Stimulated activated CD4-positive, alpha-beta T cell treated with anti-CD3 and anti-CD28 coated beads, Interleukin-1b, Interleukin-23, amount 100 ng/mL, for 1 hour (primary cell): Measurements from ENCODE around the gene AMACR.
A peak's percentile ranks its signal among the peaks of the same experiment; 100 is the strongest.

Experiments used
- DNase-seq, 2 donors: peaks; one replicate each; pipeline ENCODE4 v3.0.0-alpha.2; 2020; ENCODE audit warnings: low read depth in 2 of 2

The AMACR gene

GRCh38 chr5:34007621-34008600 lies at the start of gene AMACR:
AMACR (minus strand) TSS chr5:34008050; CDS start chr5:34008019, 31 bp downstream.
- peak; percentile 39 to 81 for DNase-seq

- no peak for DNase-seq
Observed at GRCh38 chr5:34057569-34057968, 49.7 kb upstream of the AMACR start.

DNA sequence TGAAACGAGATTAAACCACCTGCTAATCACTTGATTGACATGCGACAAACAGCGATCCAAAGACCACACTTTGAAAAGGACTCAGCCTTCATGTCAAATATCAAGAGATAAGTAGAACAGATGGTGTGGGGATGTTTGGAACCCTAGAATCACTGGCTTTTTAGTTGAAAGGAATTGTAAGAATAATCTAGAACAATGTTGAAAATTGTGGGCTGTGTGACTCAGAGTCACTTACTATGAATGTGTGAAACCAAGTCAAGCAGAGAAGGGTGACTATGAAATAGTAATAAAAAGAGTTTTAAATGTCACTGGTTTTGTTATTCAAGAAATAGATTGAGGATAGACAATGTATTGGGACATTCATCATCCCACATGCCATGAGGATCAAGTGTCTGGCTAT lies 49.3 kb upstream of the AMACR start:
- no peak for DNase-seq

GRCh38 chr5:34055667-34056066 lies 47.8 kb upstream of the AMACR start:
- no peak for DNase-seq

- no peak for DNase-seq
Observed at GRCh38 chr5:34054400-34054729, 46.5 kb upstream of the AMACR start.

GRCh38 chr5:34053571-34054399 lies 45.9 kb upstream of the AMACR start:
- DNase-seq: no peak

GRCh38 chr5:34053133-34053532 lies 45.3 kb upstream of the AMACR start:
- DNase-seq: no peak

- no peak for DNase-seq
Observed at GRCh38 chr5:34051374-34051980, 43.6 kb upstream of the AMACR start.

- no peak for DNase-seq
Observed at GRCh38 chr5:34047774-34048572, 40.1 kb upstream of the AMACR start.

- DNase-seq: no peak
Observed at GRCh38 chr5:34047143-34047542, 39.3 kb upstream of the AMACR start.

- DNase-seq: no peak
Observed at GRCh38 chr5:34045996-34046395, 38.1 kb upstream of the AMACR start.

DNA sequence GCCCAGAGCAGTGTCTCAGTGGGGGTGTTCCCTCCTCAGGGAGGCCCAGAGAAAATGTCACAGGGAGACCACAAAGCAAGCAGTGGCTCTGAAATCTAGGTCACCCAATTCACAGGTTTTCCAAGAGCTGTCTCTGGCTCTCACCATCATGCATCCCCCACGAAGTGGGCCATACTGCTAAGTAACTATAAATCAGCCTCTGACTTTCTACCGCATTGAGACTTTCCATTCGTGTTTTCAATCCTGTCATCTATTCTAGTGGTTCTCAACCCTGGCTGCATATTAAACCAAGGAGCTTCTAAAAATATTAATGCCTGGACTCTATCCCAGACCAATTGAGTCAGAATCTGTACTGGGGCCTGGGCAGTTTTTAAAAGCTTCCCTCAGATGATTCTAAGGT lies 37.2 kb upstream of the AMACR start:
- DNase-seq: no peak

- no peak for DNase-seq
Observed at GRCh38 chr5:34043099-34043876, 35.4 kb upstream of the AMACR start, which contains the start of gene C1QTNF3. C1QTNF3 (minus strand) TSS chr5:34043213; CDS start chr5:34043125, 88 bp downstream.

- DNase-seq: no peak
Observed at GRCh38 chr5:34042321-34042720, 34.5 kb upstream of the AMACR start.

DNA sequence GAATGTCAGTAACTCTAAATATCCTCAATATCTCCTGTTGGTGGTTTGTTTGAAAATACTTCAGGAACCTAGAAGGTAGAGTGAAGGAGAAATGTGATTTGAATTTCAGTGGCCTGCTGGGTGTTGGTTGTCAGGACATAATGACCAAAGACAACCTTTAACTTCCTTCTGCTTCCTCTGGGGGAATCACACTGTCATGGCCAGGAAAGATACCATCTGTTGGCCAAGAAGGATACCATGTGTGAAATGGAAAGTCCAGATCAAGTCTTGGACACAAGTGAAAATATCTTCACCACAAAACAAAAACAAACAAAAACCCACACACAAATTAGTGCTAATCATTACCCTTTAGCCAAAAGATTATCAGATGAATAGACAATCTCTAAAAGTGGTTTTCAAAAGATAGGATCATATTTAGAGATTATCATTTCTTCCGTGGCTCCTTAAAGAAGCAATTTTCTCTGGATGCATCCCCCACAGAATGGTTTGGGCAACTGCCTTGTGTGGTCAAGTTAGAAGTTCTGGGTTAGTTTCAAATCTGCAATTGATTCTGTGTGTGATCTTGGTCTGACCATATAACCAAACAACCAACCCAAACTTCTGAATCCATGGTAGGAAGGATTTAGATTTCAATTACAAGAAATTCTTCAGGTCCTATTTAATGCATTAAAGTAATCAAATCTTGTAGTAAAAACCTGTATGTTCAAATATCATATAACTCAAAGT lies 33.6 kb upstream of the AMACR start:
- no peak for DNase-seq

- DNase-seq: no peak
Observed at GRCh38 chr5:34040472-34040871, 32.6 kb upstream of the AMACR start.

DNA sequence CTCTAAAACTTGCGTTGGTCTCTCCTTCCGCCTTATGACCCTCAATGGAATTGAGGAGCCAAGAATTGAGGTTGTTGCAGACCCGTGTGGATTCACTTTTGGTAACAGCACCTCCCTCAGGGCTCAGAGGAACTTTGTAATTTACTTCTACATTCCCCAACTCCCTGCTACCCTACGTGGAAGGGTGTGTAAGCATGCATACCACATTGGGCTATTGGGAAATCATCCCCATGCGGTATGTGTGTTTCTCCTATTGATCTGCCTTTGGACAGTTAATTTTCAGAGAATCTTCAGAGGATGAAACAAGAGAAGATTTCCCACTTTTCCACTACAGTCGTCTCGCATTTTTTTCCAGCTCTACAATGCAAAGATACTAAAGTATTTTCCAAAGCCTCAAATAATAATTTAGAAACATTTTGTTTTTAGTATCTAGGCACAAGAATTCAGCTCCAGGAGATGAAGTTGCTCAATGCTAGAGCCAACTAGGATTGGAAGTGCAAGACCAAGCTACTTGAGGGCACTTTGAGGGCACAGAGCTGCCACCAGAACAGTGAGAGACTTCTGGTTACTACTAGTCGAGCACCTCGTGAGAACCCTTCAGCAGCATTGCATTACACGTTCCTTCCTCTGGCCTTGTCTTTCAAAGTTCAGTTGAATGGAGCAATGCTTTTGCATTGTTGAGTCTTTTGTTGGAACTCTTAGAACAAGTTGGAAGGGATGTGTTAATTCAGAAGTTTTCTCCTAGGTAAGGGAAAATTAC lies 31.7 kb upstream of the AMACR start:
- DNase-seq: no peak

GRCh38 chr5:34038838-34039237 lies 31.0 kb upstream of the AMACR start:
- DNase-seq: no peak

DNA sequence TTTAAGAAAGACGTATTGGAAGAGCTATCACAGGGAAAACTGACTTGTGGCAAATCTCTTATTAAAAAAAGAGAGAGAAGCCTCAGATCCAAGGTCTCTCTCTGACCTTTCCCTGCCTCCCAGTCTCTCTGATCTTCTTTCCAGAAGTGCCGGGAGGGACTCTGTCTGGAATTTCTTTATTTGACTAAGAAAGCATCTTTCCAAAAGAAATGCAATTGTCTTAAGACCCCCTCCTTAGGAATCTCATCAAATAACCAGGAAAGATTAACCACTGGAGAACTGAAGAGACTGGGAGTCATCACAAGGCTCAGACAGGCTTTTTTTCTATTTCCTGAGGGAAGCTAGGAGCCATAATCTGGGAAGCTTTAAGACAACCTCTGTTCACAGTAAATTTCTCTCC lies 30.5 kb upstream of the AMACR start:
- no peak for DNase-seq
